ENCODE data around the gene SLC40A1. TPM values are rescaled to one million over a fixed set of nuclear protein-coding genes. Genes with fewer than 3 reads are reported as not detected.

SLC40A1 gene
- total RNA-seq, 1 donor: 19.4 TPM

DNA sequence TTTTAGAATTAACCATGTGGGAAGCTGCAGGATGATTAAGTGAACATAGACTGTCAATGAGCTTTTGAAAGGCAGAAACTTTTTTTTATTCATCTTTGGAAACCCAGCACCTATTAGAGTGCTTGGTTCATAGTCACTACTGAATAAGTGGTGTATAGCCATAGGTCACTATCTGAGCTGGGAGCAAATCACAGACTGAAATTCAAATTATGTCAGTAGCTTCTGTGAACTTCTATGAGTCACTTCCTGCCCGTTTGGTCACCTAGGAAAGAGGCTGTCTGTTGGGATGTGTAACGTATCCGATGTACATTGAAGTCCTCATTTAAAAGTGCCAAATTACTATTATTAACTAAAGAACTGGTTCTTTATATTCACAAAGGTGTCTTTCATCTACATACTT, 20.5 kb upstream of the SLC40A1 start:
- no peak overlapping the region for H3K4me3 ChIP-seq (ENCODE audit: low read depth, low read length)
- TF ChIP-seq, protein P1, sequence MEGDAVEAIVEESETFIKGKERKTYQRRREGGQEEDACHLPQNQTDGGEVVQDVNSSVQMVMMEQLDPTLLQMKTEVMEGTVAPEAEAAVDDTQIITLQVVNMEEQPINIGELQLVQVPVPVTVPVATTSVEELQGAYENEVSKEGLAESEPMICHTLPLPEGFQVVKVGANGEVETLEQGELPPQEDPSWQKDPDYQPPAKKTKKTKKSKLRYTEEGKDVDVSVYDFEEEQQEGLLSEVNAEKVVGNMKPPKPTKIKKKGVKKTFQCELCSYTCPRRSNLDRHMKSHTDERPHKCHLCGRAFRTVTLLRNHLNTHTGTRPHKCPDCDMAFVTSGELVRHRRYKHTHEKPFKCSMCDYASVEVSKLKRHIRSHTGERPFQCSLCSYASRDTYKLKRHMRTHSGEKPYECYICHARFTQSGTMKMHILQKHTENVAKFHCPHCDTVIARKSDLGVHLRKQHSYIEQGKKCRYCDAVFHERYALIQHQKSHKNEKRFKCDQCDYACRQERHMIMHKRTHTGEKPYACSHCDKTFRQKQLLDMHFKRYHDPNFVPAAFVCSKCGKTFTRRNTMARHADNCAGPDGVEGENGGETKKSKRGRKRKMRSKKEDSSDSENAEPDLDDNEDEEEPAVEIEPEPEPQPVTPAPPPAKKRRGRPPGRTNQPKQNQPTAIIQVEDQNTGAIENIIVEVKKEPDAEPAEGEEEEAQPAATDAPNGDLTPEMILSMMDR (IDR thresholded peaks at IDR 0.05; ENCODE audit: insufficient read depth, low read depth, low read length): no peak
- DNase-seq (ENCODE audit: low read depth): no peak

DNA sequence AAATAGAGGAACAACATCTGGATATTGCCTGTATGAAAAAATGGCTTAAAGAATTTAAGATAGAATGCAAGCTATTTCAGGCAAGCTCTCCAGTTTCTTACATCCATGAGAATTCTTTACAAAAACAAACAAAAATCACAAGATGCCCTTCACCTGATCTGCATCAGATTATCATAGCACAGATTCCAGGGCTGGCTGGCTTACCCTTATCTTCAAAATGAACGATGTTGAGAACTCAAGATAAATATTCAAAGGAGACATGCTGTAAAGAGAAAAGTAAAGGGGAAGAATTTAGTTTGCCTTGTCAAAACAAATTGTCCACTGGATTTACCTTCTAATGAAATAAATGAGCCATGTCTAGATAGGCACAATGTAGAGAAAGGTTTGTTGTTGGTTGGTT, 18.7 kb upstream of the SLC40A1 start:
- no peak overlapping the region for H3K4me3 ChIP-seq (ENCODE audit: low read depth, low read length)
- TF ChIP-seq, protein P1 (IDR thresholded peaks at IDR 0.05; ENCODE audit: insufficient read depth, low read depth, low read length): no peak
- no peak for DNase-seq (ENCODE audit: low read depth)

DNA sequence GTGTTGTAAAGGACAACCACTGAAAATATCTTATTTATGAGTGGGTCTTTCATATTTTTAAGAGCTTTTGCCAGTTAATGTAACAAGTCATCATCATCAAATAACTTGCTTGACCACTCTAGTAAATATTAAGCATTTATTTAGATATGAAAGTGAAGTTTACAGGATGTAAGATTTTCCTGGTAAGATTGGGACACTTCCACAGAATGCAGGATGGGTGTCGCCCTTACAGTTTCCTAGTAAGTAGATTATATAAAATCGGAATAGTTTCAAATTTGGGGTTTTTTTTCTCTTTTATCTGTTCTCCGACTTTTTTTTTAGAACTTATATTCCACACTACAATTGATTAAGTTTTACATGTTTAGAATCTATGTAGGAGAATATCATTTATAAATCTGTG, 14.8 kb upstream of the SLC40A1 start:
- TF ChIP-seq, protein P1 (IDR thresholded peaks at IDR 0.05; ENCODE audit: insufficient read depth, low read depth, low read length): no peak
- DNase-seq (ENCODE audit: low read depth): no peak
- no peak overlapping the region for H3K4me3 ChIP-seq (ENCODE audit: low read depth, low read length)

DNA sequence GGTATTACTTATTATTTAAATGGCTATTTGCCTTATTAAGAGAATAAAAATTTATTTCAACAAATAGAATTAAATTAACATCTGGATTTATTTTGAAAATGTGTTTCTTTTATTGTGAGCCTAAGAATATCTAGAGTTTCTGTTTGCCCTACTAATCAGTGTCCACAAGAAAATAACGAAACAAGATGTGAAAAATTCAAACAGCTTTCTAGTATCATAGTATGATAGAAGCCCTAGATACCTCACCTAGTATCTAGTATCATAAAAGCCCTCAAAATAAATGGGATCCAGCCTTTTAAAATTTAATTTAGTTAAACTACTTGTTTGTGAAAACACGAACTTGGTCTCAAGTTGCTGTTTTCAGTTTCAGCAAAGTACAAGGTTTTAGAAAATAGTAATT, 13.7 kb upstream of the SLC40A1 start:
- TF ChIP-seq, protein P1 (IDR thresholded peaks at IDR 0.05; ENCODE audit: insufficient read depth, low read depth, low read length): no peak
- DNase-seq (ENCODE audit: low read depth): no peak
- no peak overlapping the region for H3K4me3 ChIP-seq (ENCODE audit: low read depth, low read length)

DNA sequence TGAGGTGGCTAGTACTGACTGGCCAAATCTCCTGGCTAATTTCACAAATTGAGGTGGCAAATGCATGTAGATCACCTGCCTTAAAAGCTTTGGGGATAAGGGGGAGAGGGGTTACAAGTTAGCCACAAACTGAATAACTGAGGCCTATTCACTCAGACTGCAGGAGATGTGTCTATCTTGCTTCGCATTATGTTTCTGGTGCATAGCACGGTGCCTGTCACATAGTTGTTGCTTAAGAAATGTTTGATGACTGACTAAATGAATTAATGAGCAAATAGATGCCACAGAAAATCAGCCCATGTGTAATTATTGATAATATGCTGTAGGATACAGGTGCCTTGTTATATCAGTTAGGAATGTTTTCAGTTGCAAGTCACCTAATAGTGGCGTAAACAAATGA, 12.5 kb upstream of the SLC40A1 start:
- H3K4me3 ChIP-seq (ENCODE audit: low read depth, low read length): no peak overlapping the region
- DNase-seq (ENCODE audit: low read depth): no peak
- TF ChIP-seq, protein P1 (IDR thresholded peaks at IDR 0.05; ENCODE audit: insufficient read depth, low read depth, low read length): no peak

DNA sequence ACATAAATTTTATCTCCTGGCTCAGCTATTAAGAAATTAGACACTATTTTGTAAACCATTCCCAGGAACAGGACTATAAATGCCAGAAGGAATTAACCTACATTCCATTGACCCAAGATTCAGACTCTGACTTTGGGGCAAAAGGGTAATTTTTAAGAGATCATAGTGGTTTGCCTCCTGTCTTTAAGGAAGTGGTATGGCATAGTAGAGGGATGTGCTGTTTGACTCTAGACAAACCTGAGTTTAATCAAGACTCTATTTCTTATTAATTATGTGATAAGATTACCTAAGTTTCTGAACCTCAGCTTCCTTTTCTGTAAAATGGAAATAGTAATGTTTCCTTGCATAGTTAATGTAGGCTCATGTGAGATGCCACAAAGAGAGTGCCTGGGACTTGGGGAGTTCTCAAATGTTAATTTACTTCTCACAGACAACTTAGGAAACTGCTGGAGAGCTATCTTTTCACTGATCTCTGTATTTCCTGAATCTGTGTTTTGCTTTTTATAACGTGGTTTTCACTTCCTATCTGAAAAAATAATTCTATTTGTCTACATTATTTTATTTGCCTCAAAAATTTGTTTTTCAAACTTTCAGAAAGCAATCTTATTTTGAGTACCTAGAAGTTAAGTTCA, 11.9 kb upstream of the SLC40A1 start:
- TF ChIP-seq, protein P1 (IDR thresholded peaks at IDR 0.05; ENCODE audit: insufficient read depth, low read depth, low read length): peak; percentile 7
- DNase-seq (ENCODE audit: low read depth): no peak
- no peak overlapping the region for H3K4me3 ChIP-seq (ENCODE audit: low read depth, low read length)

DNA sequence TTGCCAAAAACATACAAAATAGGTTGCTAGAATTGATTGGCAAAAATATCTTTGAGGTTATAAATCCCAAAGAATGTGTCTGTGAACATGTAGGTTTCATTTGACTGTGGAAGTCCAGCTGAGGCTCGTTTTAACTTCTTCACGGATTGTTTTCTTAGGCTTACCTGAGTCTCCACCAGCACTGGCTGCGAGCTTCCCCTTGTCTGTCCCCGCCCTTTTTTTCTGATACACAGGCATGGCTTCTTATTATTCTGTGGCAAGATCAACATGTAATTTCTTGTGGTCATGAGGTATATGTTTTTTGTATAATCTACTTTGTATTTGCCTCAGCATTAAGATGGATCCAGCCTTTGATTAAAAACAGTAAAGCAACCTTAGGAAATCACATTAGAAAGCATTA, 7.2 kb upstream of the SLC40A1 start:
- H3K4me3 ChIP-seq (ENCODE audit: low read depth, low read length): no peak overlapping the region
- TF ChIP-seq, protein P1 (IDR thresholded peaks at IDR 0.05; ENCODE audit: insufficient read depth, low read depth, low read length): no peak
- DNase-seq (ENCODE audit: low read depth): no peak
